Bone marrow (tissue), 2 donors: ENCODE results near the gene CENPP.

Experiments
- DNase-seq, 2 donors: peaks; one replicate each; lab custom pipeline; 2025; lab: John Stamatoyannopoulos, UW

CENPP gene

DNA sequence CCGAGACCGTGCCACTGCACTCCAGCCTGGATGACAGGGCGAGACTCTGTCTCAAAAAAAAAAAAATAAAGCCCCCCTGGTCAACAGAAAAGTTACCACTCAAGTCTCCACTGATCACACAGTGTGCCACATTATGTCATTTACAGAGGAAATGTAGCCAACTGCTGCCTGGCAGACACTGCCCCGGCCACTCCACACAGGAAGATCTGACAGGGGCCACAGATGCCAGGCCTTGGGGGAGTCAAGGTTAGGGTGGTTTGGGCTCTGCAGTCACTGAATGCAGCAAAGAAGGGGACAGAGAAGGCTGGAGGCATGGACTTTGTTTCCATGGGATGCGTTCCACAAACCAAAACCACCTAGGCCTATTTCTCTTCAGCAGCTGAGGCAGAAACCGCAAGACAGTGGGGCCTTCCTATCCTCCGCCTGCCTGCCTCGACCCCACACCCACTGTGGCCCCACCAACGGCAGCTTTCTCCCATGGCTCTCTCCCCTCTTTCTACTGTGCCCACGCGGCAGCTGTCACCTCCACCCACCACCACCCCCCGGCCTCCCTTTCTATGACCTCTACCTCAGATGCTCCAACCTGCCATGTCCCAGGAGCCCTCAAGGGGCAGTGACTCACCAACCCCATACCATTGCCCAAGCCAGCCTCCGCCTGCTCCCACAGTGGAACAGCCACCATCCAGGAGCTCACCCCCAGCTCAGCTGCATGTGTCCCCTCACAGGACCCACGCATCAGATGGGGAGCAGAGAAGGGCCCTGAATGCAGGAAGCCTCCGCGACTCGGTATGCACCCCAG is 331.7 kb downstream of the CENPP start:
- no peak for DNase-seq

DNA sequence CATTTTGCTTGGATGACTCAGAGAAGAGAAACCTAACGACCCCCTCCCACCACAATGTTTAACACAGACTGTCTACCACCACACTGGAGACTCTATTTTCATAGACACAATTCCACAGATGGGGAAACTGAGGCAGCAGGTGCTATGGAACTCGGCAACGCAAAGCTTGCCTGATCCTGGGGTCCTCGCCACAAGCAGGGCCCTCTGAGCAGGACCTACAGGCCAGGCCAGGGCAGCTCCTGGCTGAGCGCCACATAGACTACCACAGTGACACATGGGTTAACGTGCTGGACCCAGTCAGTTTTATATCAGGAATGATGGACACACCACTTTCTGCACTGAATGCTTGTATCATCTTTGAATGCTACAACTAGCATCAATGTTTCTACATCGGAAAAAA is 332.4 kb downstream of the CENPP start:
- no peak for DNase-seq

DNA sequence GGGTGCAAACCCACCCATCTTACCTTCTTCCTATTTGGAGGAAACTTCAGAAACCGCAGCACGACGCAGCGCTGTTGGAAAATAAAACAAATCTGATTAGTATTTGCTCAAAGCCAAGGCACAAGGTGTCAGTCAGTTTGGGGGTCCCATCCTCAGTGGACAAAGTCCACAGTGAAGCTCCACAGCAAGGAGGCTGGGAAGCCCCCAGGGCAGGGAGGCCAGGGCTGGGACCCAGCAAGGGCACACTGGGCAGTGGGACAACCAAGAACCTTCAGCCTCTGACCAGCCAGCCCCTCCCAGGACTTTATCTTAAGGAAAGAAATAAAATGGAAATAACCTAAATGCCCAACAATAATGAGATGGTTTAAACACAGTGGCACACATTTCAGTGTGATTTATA is 332.9 kb downstream of the CENPP start:
- DNase-seq = no peak

DNA sequence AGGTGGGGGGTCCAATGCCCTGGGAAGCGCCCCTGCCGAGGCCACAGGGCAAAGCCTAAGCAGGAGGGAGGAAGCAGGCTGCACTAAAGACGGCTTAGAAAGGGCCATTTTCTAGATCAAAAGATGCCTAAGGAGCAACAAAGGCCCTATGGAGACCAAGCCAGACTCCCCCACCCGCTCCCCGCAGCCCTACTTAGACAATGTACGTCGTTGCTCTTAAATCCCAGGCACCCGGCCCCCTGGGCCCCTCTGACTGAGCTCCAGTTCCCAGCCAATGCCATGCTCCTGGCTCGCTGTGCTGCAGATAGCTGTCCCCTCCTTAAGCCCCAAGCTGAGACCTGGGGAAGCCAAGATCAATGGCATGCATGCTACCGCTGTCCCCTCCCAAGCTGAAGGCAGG is 333.8 kb downstream of the CENPP start:
- no peak for DNase-seq

GRCh38 chr9:92660266-92660665 is 334.5 kb downstream of the CENPP start:
- no peak for DNase-seq

- DNase-seq = no peak
These were observed 335.4 kb downstream of the CENPP start for GRCh38 chr9:92661127-92661526.

DNA sequence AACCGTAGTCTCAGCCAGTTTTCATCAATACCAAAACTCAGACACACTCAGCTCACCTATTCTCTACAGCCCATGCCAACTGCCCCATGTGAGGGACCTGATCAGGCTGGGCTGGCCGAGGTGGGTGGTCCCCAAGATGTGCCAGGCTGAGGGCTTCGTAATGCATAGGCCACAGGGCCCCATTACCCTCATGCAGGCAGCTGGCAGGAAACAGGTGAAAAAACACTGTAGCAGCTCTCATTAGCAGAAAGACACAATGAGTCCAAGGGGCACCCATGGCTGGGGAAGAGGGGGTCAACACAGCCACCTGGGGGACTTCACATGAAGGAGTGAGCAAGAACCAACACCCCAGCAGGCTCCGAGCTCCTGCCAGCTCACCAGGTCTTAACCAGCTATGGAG is 336.0 kb downstream of the CENPP start:
- no peak for DNase-seq

- DNase-seq = no peak
These were observed 337.4 kb downstream of the CENPP start for GRCh38 chr9:92663126-92663525.

GRCh38 chr9:92663951-92664350 is 338.2 kb downstream of the CENPP start:
- no peak for DNase-seq

GRCh38 chr9:92664394-92665152 is 338.8 kb downstream of the CENPP start:
- no peak for DNase-seq

DNA sequence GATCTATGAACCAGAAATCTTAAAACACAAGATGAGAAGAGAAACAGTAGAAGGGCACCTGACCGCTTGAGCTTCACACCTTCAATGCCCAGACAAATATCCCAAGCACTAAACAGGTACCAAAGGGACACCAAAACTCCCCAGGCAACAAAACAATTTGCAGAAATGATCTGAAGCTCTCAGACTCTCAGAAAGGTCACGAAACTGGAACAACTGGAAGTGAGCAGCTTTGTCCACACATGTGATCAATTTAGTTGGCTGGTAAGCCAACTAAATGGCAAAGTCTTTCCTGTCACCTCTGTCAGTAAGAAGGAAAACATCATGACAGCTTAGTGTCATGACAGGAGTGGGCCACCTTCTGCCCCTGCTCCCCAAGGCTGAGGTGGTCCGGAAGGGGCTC is 340.1 kb downstream of the CENPP start:
- DNase-seq = no peak

DNA sequence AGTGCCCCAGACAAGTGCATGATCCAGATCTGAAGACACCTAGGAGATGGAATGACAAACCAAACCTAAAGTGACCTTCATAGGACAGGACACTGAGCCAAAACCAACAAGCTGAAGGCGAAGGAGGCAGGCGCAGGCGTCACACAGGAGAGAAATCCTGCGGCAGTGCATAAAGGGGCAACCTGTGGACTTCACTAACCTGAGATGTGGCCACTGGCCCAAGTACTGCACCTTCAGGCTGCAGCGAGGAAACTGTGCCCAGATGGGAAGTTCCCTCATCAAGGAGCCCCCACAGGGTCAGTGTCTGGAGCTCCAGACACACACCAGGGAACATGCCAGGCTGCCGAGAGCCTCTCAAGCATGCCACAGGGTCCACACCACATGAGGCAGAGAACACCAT is 340.5 kb downstream of the CENPP start:
- no peak for DNase-seq

GRCh38 chr9:92666912-92667532 is 341.3 kb downstream of the CENPP start:
- DNase-seq = no peak

GRCh38 chr9:92668746-92669526 is 343.2 kb downstream of the CENPP start:
- no peak for DNase-seq

DNA sequence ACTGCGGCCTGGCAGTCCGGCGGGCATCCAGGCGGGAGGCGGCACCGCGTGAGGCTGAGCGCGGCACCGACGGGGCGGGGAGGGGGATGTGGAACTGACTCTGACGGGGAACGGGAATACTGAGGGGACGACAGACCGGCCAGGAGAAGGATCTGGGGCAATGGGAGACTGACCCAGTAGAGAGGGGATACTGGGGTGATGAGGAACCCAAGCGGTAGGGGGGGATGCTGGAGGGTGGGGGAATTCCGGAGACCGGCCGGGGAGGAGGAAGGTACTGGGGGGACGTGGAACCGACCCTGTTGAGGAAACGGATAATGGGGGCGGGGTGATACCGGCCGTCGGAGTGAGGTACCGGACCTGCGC is 343.8 kb downstream of the CENPP start:
- DNase-seq = no peak
